ENCODE data around the gene RNF114.

GRCh38 chr20:49990271-49990720 lies 54.1 kb downstream of the RNF114 start:
- no peak for TF ChIP-seq CTCF (IDR thresholded peaks at IDR 0.05)
- TF ChIP-seq POLR2A (IDR thresholded peaks at IDR 0.05): no peak
